HG03097 (cell line): Measurements from ENCODE around the gene TEX44.

Source experiments
- ATAC-seq: cut with Tn5 transposase; IDR thresholded peaks from one replicate; pipeline ENCODE4 v1.9.1; 2021; ENCODE audit not compliant: unreplicated experiment, low FRiP score

The TEX44 gene

GRCh38 chr2:231604101-231604684, 11.5 kb downstream of the TEX44 start:
- ATAC-seq = no peak

GRCh38 chr2:231604685-231605606, 12.3 kb downstream of the TEX44 start:
- peak; percentile 77 for ATAC-seq

GRCh38 chr2:231605607-231606091, 13.0 kb downstream of the TEX44 start:
- ATAC-seq = no peak

GRCh38 chr2:231606941-231607340, 14.3 kb downstream of the TEX44 start:
- ATAC-seq = no peak

- no peak for ATAC-seq
Observed at GRCh38 chr2:231611273-231612108, 18.8 kb downstream of the TEX44 start.

GRCh38 chr2:231612109-231612455, 19.4 kb downstream of the TEX44 start:
- no peak for ATAC-seq

- peak; percentile 36 for ATAC-seq
Observed at GRCh38 chr2:231612456-231613330, 20.0 kb downstream of the TEX44 start.

GRCh38 chr2:231613331-231613662, 20.6 kb downstream of the TEX44 start:
- peak; percentile 2 for ATAC-seq

- peak; percentile 67 for ATAC-seq
Observed at GRCh38 chr2:231613663-231614558, 21.2 kb downstream of the TEX44 start.

GRCh38 chr2:231614559-231615057, 21.9 kb downstream of the TEX44 start:
- ATAC-seq = no peak

- ATAC-seq = no peak
Observed at GRCh38 chr2:231615058-231615671, 22.5 kb downstream of the TEX44 start.

GRCh38 chr2:231616296-231616695, 23.6 kb downstream of the TEX44 start:
- ATAC-seq = no peak

GRCh38 chr2:231617059-231617926, 24.6 kb downstream of the TEX44 start:
- ATAC-seq = no peak

- ATAC-seq = no peak
Observed at GRCh38 chr2:231621051-231621879, 28.6 kb downstream of the TEX44 start.

- no peak for ATAC-seq
Observed at GRCh38 chr2:231622963-231623362, 30.3 kb downstream of the TEX44 start.

- ATAC-seq = no peak
Observed at GRCh38 chr2:231626449-231626848, 33.8 kb downstream of the TEX44 start.
